H1 (cell line): ENCODE measurements around the gene DOCK10. TPM values are rescaled to one million over a fixed set of nuclear protein-coding genes. Genes with fewer than 3 reads are reported as not detected.

ENCODE experiments used
- CTCF ChIA-PET: fragments of 300-600 bp; sonication (Branson Sonifier 250); formaldehyde crosslinking; loops from one replicate; lab custom pipeline; 2021; ENCODE audit not compliant: partially characterized antibody; lab: Charles Lee
- POLR2A ChIA-PET: fragments of 300-600 bp; sonication (Branson Sonifier 250); formaldehyde crosslinking; loops from one replicate; lab custom pipeline; 2021; ENCODE audit warnings: inconsistent platforms; ENCODE audit not compliant: partially characterized antibody; lab: Charles Lee
- DNase-seq, 2 experiments: peaks; one replicate each; pipeline versions ENCODE4 v3.0.0 to v3.0.0-alpha.2; 2010 to 2022; ENCODE audit warnings: low spot score in 2 of 2, low read depth in 1 of 2, mixed read lengths in 1 of 2
- FAIRE-seq: peaks from 2 replicates; lab custom pipeline; 2011; peaks lifted over from hg19 to GRCh38; lab: Jason Lieb, UNC
- H2AFZ ChIP-seq: 2 replicates; pipeline ENCODE4 v1.8.1; 2012; ENCODE audit warnings: low read length, inconsistent platforms
- H2AK5ac ChIP-seq: 2 replicates; pipeline ENCODE4 v1.6.1; 2013; ENCODE audit warnings: low read depth, low read length
- H2BK120ac ChIP-seq: replicated peaks from 2 replicates; pipeline ENCODE3; 2013; ENCODE audit warnings: low read depth, low read length, inconsistent platforms
- H2BK12ac ChIP-seq: 2 replicates; pipeline ENCODE4 v1.6.1; 2013; ENCODE audit warnings: low read depth, low read length
- H2BK15ac ChIP-seq: 2 replicates; pipeline ENCODE4 v1.6.1; 2013; ENCODE audit warnings: low read length
- H2BK20ac ChIP-seq: 2 replicates; pipeline ENCODE4 v1.6.1; 2013; ENCODE audit warnings: low read length
- H2BK5ac ChIP-seq: 2 replicates; pipeline ENCODE4 v1.6.1; 2013; ENCODE audit warnings: low read depth, low read length
- H3K14ac ChIP-seq: 2 replicates; pipeline ENCODE4 v1.6.1; 2013; ENCODE audit warnings: inconsistent platforms; ENCODE audit not compliant: insufficient read length
- H3K18ac ChIP-seq: 2 replicates; pipeline ENCODE4 v1.6.1; 2013; ENCODE audit warnings: low read length; ENCODE audit errors: extremely low read depth
- H3K23ac ChIP-seq: 2 replicates; pipeline ENCODE4 v1.6.1; 2013; ENCODE audit warnings: inconsistent platforms; ENCODE audit not compliant: insufficient read length
- H3K23me2 ChIP-seq: 2 replicates; pipeline ENCODE4 v1.6.1; 2013; ENCODE audit warnings: low read depth, low read length
- H3K27ac ChIP-seq: 2 replicates; pipeline ENCODE4 v1.6.1; 2011; ENCODE audit warnings: low read depth, low read length, inconsistent platforms
- H3K27me3 ChIP-seq, 4 experiments: replicated peaks in 1 of 4; 1 replicate in 1 of 4; 2 replicates in 3 of 4; pipeline versions ENCODE4 v1.6.1 to v1.8.1; 2011 to 2013; ENCODE audit warnings: low read length in 3 of 4, mild to moderate bottlenecking in 3 of 4, inconsistent platforms in 2 of 4, mixed read lengths in 2 of 4, moderate library complexity in 1 of 4; ENCODE audit not compliant: control insufficient read depth in 3 of 4, insufficient read depth in 3 of 4; ENCODE audit errors: extremely low read depth in 1 of 4
- H3K36me3 ChIP-seq, 4 experiments: 2 replicates each; pipeline versions ENCODE4 v1.6.1 to v1.8.1; 2011 to 2013; ENCODE audit warnings: mild to moderate bottlenecking in 4 of 4, low read length in 3 of 4, moderate library complexity in 2 of 4, control low read depth in 1 of 4, inconsistent platforms in 1 of 4; ENCODE audit not compliant: insufficient read depth in 4 of 4, control insufficient read depth in 2 of 4
- H3K4ac ChIP-seq: replicated peaks from 2 replicates; pipeline ENCODE3; 2013; ENCODE audit warnings: low read length, low read depth, mixed read lengths, inconsistent platforms; ENCODE audit not compliant: insufficient read length
- H3K4me1 ChIP-seq, 4 experiments: replicated peaks in 1 of 4; 1 replicate in 1 of 4; 2 replicates in 3 of 4; pipeline versions ENCODE4 v1.6.1 to v1.8.1; 2011 to 2013; ENCODE audit warnings: low read length in 3 of 4, inconsistent platforms in 2 of 4, mixed read lengths in 1 of 4; ENCODE audit not compliant: insufficient read depth in 4 of 4, control insufficient read depth in 3 of 4
- H3K4me2 ChIP-seq, 2 experiments: 2 replicates each; pipeline versions ENCODE4 v1.6.1 to v1.8.1; 2011 to 2013; ENCODE audit warnings: low read depth in 2 of 2, low read length in 2 of 2, control low read depth in 1 of 2, inconsistent platforms in 1 of 2, mild to moderate bottlenecking in 1 of 2; ENCODE audit not compliant: insufficient read depth in 1 of 2
- H3K4me3 ChIP-seq, 4 experiments: fragments of 200-600, 300-600 bp in 1 of 4; sonication (generic), shearing (Covaris generic), sonication (Bioruptor Twin) in 1 of 4; 2 replicates each; pipeline versions ENCODE4 v1.5.1 to v1.8.1; 2011 to 2016; ENCODE audit warnings: low read length in 4 of 4, low read depth in 3 of 4, control low read depth in 2 of 4, inconsistent platforms in 2 of 4, mild to moderate bottlenecking in 2 of 4, mixed read lengths in 1 of 4, moderate library complexity in 1 of 4; ENCODE audit not compliant: insufficient read depth in 2 of 4; ENCODE audit errors: extremely low read depth in 1 of 4
- H3K56ac ChIP-seq: replicated peaks from 2 replicates; pipeline ENCODE3; 2013; ENCODE audit warnings: low read depth, mild to moderate bottlenecking, mixed read lengths, low read length, inconsistent platforms; ENCODE audit not compliant: insufficient read length
- H3K79me1 ChIP-seq: 2 replicates; pipeline ENCODE4 v1.6.1; 2013; ENCODE audit warnings: low read depth, low read length, control low read depth
- H3K79me2 ChIP-seq, 2 experiments: 2 replicates each; pipeline versions ENCODE4 v1.6.1 to v1.8.1; 2012 to 2013; ENCODE audit warnings: low read length in 2 of 2, mild to moderate bottlenecking in 2 of 2, inconsistent platforms in 1 of 2; ENCODE audit not compliant: insufficient read depth in 2 of 2, control insufficient read depth in 1 of 2
- H3K9ac ChIP-seq, 4 experiments: replicated peaks in 1 of 4; 1 replicate in 1 of 4; 2 replicates in 3 of 4; pipeline versions ENCODE4 v1.6.1 to v1.8.1; 2011 to 2013; ENCODE audit warnings: low read depth in 3 of 4, low read length in 3 of 4, control low read depth in 2 of 4, mild to moderate bottlenecking in 2 of 4, moderate library complexity in 2 of 4, inconsistent platforms in 1 of 4; ENCODE audit errors: extremely low read depth in 1 of 4
- H3K9me3 ChIP-seq, 2 experiments: 2 replicates each; pipeline versions ENCODE4 v1.6.1 to v1.8.1; 2012 to 2013; ENCODE audit warnings: mild to moderate bottlenecking in 2 of 2, moderate library complexity in 2 of 2, control low read depth in 1 of 2, inconsistent platforms in 1 of 2, low read depth in 1 of 2, low read length in 1 of 2, mixed read lengths in 1 of 2; ENCODE audit not compliant: insufficient read depth in 2 of 2
- H4K20me1 ChIP-seq, 2 experiments: replicated peaks in 1 of 2; 2 replicates each; pipeline versions ENCODE3 to v1.8.1; 2011 to 2013; ENCODE audit warnings: inconsistent platforms in 2 of 2, low read length in 2 of 2, mild to moderate bottlenecking in 1 of 2; ENCODE audit not compliant: insufficient read depth in 2 of 2, control insufficient read depth in 1 of 2
- H4K5ac ChIP-seq: 2 replicates; pipeline ENCODE4 v1.6.1; 2013; ENCODE audit warnings: low read length, low read depth, mixed read lengths, inconsistent platforms; ENCODE audit not compliant: insufficient read length
- H4K8ac ChIP-seq: 2 replicates; pipeline ENCODE4 v1.8.0; 2013; ENCODE audit warnings: mild to moderate bottlenecking, moderate library complexity, low read length, inconsistent platforms; ENCODE audit not compliant: insufficient read depth; ENCODE audit errors: extremely low read depth
- H4K91ac ChIP-seq: replicated peaks from 2 replicates; pipeline ENCODE3; 2013; ENCODE audit warnings: low read length, mixed read lengths, inconsistent platforms; ENCODE audit not compliant: insufficient read length
- EZH2 ChIP-seq: fragments of 200-600 bp; sonication (generic); IDR thresholded peaks from 2 replicates; pipeline ENCODE4 v1.7.1; 2012; ENCODE audit warnings: low read depth, mild to moderate bottlenecking, moderate library complexity, low read length, inconsistent platforms; ENCODE audit not compliant: severe bottlenecking
- HDAC2 ChIP-seq, 2 experiments: fragments of 300-600 bp in 1 of 2; sonication (generic) in 1 of 2; IDR thresholded peaks; 2 replicates each; pipeline ENCODE4 v1.6.1; 2011 to 2012; ENCODE audit warnings: low read depth in 2 of 2, low read length in 2 of 2, mild to moderate bottlenecking in 2 of 2, moderate library complexity in 2 of 2, borderline replicate concordance in 1 of 2, inconsistent platforms in 1 of 2
- JUN ChIP-seq: IDR thresholded peaks from 2 replicates; pipeline ENCODE4 v1.6.1; 2011; ENCODE audit warnings: low read depth, mild to moderate bottlenecking, improper control_type of control experiment, low read length
- KDM1A ChIP-seq: fragments of 200-600, 300-600 bp; sonication (generic); IDR thresholded peaks from 2 replicates; pipeline ENCODE4 v1.7.1; 2016; ENCODE audit warnings: mild to moderate bottlenecking, low read length, borderline replicate concordance
- MAFK ChIP-seq: IDR thresholded peaks from 2 replicates; pipeline ENCODE4 v1.6.1; 2012; ENCODE audit warnings: low read depth, mild to moderate bottlenecking, improper control_type of control experiment, low read length
- NANOG ChIP-seq: IDR thresholded peaks from 2 replicates; pipeline ENCODE4 v1.6.1; 2011; ENCODE audit warnings: low read length, low read depth, mild to moderate bottlenecking, inconsistent platforms; ENCODE audit not compliant: insufficient read depth, poor library complexity, severe bottlenecking
- NRF1 ChIP-seq: IDR thresholded peaks from 2 replicates; pipeline ENCODE4 v1.6.1; 2011; ENCODE audit warnings: mild to moderate bottlenecking, low read depth, low read length, improper control_type of control experiment
- SAP30 ChIP-seq: fragments of 300-600 bp; sonication (generic); IDR thresholded peaks from 2 replicates; pipeline ENCODE4 v1.7.1; 2012; ENCODE audit warnings: low read length, moderate library complexity, mild to moderate bottlenecking, inconsistent platforms; ENCODE audit not compliant: insufficient read depth, insufficient replicate concordance
- SIN3A ChIP-seq, 2 experiments: IDR thresholded peaks in 1 of 2; conservative IDR thresholded peaks in 1 of 2; 2 replicates each; pipeline ENCODE4 v1.6.1; 2011 to 2012; ENCODE audit warnings: low read length in 2 of 2, improper control_type of control experiment in 1 of 2, low read depth in 1 of 2, mild to moderate bottlenecking in 1 of 2
- SIX5 ChIP-seq: IDR thresholded peaks from 2 replicates; pipeline ENCODE4 v1.6.1; 2011; ENCODE audit warnings: mild to moderate bottlenecking, low read depth, low read length
- ZNF274 ChIP-seq: IDR thresholded peaks from 2 replicates; pipeline ENCODE4 v1.7.0; 2012; ENCODE audit warnings: low read length, borderline replicate concordance; ENCODE audit errors: extremely low read depth
- WGBS, 2 experiments: shearing (Covaris generic) in 1 of 2; methylation state at CpG; one replicate each; pipeline versions ENCODE4 v1.1.6 to v1.1.7; 2013 to 2015; ENCODE audit warnings: low lambda C conversion rate in 2 of 2, mixed read lengths in 2 of 2, inconsistent platforms in 1 of 2, low coverage in 1 of 2, missing lambda C conversion rate in 1 of 2; ENCODE audit not compliant: insufficient replicate concordance in 2 of 2, insufficient coverage in 1 of 2, insufficient read length in 1 of 2; ENCODE audit errors: extremely low coverage in 1 of 2, missing lambda C conversion rate in 1 of 2; 5-methylcytosine and 5-hydroxymethylcytosine counted together
- polyA plus RNA-seq, 7 experiments: library from polyadenylated mRNA; depleted of rRNA in 3 of 7; stranded (reverse) in 5 of 7; unstranded in 2 of 7; fragments of >200 nt in 5 of 7; fragments of 200-250 nt in 2 of 7; gene quantifications; 1 replicate in 5 of 7; 2 replicates in 1 of 7; 4 replicates in 1 of 7; pipeline versions ENCODE4 v1.2.1 to v1.2.3, GENCODE V29; 2011 to 2013; ENCODE audit warnings: missing spikeins in 2 of 7, mixed read lengths in 2 of 7
- total RNA-seq: library from RNA; stranded (reverse); fragmentation: NEBNext Ultra II Directional; extraction: Animal tissue kit (Norgen Biotek cat#: 25700); gene quantifications from 2 replicates; pipeline ENCODE4 v1.2.1, GENCODE V29; 2021

DOCK10 gene
- total and polyA plus RNA-seq, 2 of the 8 experiments (the other 6 are each of a cell fraction or from before 2014, with no cell fraction given) = 0.33 to 1.6 TPM

- Histone ChIP-seq H3K4me3 (no peak overlapping the region), H3K27ac (no peak overlapping the region), H2AK5ac (no peak overlapping the region), H3K4me1 (0 out of 7 replicates have a peak, but pooled peaks cover 0 to 3% (median 0%) of the 10 kb centered on the region in 4 experiments), H2BK20ac (no peak overlapping the region), H3K27me3 (no peaks in the 10 kb centered on the region), H4K20me1 (no peaks in the 10 kb centered on the region), H3K18ac (no peak overlapping the region), H4K8ac (no peak overlapping the region), H2BK120ac (no peak overlapping the region), H2BK12ac (no peak overlapping the region), H3K4me2 (no peak overlapping the region), H3K9me3 (no peaks in the 10 kb centered on the region), H4K5ac (no peak overlapping the region), H3K79me2 (no peaks in the 10 kb centered on the region), H3K56ac (no peak overlapping the region), H3K14ac (no peak overlapping the region), H3K9ac (no peak overlapping the region), H3K79me1 (no peaks in the 10 kb centered on the region), H3K36me3 (no peaks in the 10 kb centered on the region), H4K91ac (no peak overlapping the region), H2BK15ac (no peak overlapping the region), H2AFZ (no peak overlapping the region), H2BK5ac (no peak overlapping the region), H3K4ac (no peak overlapping the region), H3K23ac (no peak overlapping the region), H3K23me2 (no peaks in the 10 kb centered on the region)
- WGBS, 2 experiments = 94% methylated on average over 6 of the region's 6 CpGs; no CpG with 5 or more reads in 1 of the 2 experiments
- ChIA-PET POLR2A (no interaction called here), CTCF (interaction anchor here (1.2 kb wide), 1 partner anchor 627 kb away, joined by 3 read pairs; no protein-coding TSS in a partner anchor)
- FAIRE-seq (no peak), DNase-seq (no peak)
- TF ChIP-seq JUN = no peak
- no peak for TF ChIP-seq ZNF274
- TF ChIP-seq NRF1 = no peak
- TF ChIP-seq HDAC2 (IDR thresholded peaks at IDR 0.05; ENCODE audit: borderline replicate concordance in 1 of 2, low read depth in 2 of 2, low read length in 2 of 2) = no peak
- no peak for TF ChIP-seq SAP30
- no peak for TF ChIP-seq SIN3A (conservative IDR thresholded peaks at IDR 0.05 in 1 of 2, IDR thresholded peaks at IDR 0.05 in 1 of 2; ENCODE audit: low read depth in 1 of 2, low read length in 2 of 2)
- no peak for TF ChIP-seq NANOG
- TF ChIP-seq EZH2 = no peak
- no peak for TF ChIP-seq MAFK
- TF ChIP-seq SIX5 = no peak
- TF ChIP-seq KDM1A = no peak
These were observed 8.6 kb downstream of the DOCK10 start for GRCh38 chr2:225033440-225034318.
